Thoracic aorta (tissue), 2 donors: ENCODE results near the gene MEIKIN. TPM values are rescaled to one million over a fixed set of nuclear protein-coding genes. Genes with fewer than 3 reads are reported as not detected.

ENCODE experiments used
- ATAC-seq: fragments of 150-250 bp; one replicate; pipeline ENCODE4 v1.8.0; 2017; ENCODE audit warnings: low read depth; ENCODE audit not compliant: insufficient number of reproducible peaks, low FRiP score
- DNase-seq: peaks from one replicate; pipeline ENCODE4 v3.0.0-alpha.2; 2020; ENCODE audit warnings: low spot score
- H3K27ac ChIP-seq, 2 donors: fragments of 200-600 bp; sonication (generic); 1 replicate in 1 of 2; 2 replicates in 1 of 2; pipeline ENCODE4 v1.5.1; 2016; ENCODE audit warnings: mild to moderate bottlenecking in 2 of 2, moderate library complexity in 2 of 2
- H3K27me3 ChIP-seq: fragments of 200-600 bp; sonication (generic); replicated peaks from 2 replicates; pipeline ENCODE4 v1.6.0; 2016; ENCODE audit warnings: mild to moderate bottlenecking; ENCODE audit not compliant: insufficient read depth
- H3K36me3 ChIP-seq: fragments of 200-600 bp; sonication (generic); one replicate; pipeline ENCODE4 v1.5.1; 2016
- H3K4me1 ChIP-seq, 2 donors: fragments of 200-600 bp; sonication (generic); 1 replicate in 1 of 2; 2 replicates in 1 of 2; pipeline versions ENCODE4 v1.5.1 to v1.6.0; 2016; ENCODE audit warnings: low read depth in 2 of 2, mild to moderate bottlenecking in 1 of 2; ENCODE audit not compliant: control insufficient read depth in 1 of 2
- H3K4me3 ChIP-seq: fragments of 200-600 bp; sonication (generic); 2 replicates; pipeline ENCODE4 v1.5.1; 2016; ENCODE audit warnings: mild to moderate bottlenecking
- H3K9me3 ChIP-seq: fragments of 200-600 bp; sonication (generic); 2 replicates; pipeline ENCODE4 v1.5.1; 2016
- total RNA-seq, 2 donors: library from RNA; depleted of rRNA; stranded (reverse); fragments of >200 nt; gene quantifications; one replicate each; pipeline versions ENCODE4 v1.1.0 to v1.2.3, GENCODE V29; 2016
- TF ChIP-seq, protein P1 (sequence below): fragments of 200-600 bp; sonication (generic); IDR thresholded peaks from one replicate; pipeline ENCODE4 v1.5.1; 2019; ENCODE audit warnings: antibody characterized with exemption

Gene MEIKIN
- total RNA-seq, 2 donors from 2014 or later, result not detected

DNA sequence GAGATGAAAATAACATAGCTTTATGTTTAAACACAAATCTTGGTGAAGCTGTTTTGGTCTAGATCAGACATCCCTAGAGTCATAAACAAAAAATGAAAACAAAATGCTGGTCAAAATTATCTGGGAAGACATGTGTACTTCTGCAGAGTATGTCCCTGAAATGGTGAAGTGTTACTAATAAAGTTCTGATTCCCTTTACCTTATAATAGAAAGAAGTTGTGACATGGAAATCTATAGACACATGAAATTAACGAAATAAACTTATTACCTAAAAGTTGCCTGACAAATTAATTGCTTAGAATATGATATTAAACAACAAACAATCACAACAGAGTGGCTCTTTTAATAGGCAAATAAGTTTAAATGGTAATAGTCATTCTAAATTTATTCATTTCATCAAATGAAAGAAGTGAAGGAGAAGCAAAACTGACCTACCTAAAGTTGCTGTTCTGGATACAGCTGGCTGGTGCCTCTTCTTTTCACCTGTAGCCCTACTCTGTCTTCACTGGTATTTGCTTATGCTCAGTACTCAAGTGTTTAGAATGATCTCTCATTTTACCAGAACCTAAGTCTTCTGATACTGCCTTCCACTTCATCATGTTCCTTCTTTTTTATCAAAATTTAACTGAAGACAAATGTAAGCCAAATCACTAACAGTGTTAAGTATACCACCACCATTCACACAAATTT is 187.5 kb downstream of the MEIKIN start:
- TF ChIP-seq, protein P1, sequence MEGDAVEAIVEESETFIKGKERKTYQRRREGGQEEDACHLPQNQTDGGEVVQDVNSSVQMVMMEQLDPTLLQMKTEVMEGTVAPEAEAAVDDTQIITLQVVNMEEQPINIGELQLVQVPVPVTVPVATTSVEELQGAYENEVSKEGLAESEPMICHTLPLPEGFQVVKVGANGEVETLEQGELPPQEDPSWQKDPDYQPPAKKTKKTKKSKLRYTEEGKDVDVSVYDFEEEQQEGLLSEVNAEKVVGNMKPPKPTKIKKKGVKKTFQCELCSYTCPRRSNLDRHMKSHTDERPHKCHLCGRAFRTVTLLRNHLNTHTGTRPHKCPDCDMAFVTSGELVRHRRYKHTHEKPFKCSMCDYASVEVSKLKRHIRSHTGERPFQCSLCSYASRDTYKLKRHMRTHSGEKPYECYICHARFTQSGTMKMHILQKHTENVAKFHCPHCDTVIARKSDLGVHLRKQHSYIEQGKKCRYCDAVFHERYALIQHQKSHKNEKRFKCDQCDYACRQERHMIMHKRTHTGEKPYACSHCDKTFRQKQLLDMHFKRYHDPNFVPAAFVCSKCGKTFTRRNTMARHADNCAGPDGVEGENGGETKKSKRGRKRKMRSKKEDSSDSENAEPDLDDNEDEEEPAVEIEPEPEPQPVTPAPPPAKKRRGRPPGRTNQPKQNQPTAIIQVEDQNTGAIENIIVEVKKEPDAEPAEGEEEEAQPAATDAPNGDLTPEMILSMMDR, result no peak
- no peak overlapping the region for H3K4me3 ChIP-seq
- no peaks in the 10 kb centered on the region for H3K36me3 ChIP-seq
- DNase-seq (no peak), ATAC-seq (no peak)
- no peak overlapping the region for H3K27ac ChIP-seq
- H3K4me1 ChIP-seq, result peaks cover 31 to 32% of the 10 kb centered on the region in 2 donors
- no peaks in the 10 kb centered on the region for H3K27me3 ChIP-seq
- H3K9me3 ChIP-seq, result no peaks in the 10 kb centered on the region

Other genes starting within 250 kb of the MEIKIN start
- gene FNIP1, start 148.6 kb downstream of the MEIKIN start, total RNA-seq, result 10 to 100 TPM; 52.9 to 54.7 TPM
- gene ACSL6, start 66.0 kb upstream of the MEIKIN start, total RNA-seq, result 1 to 10 TPM; 1.6 TPM
- not detected for gene IL3, start 115.0 kb upstream of the MEIKIN start, total RNA-seq
- gene CSF2, start 128.1 kb upstream of the MEIKIN start, total RNA-seq, result not detected